ENCODE results near the gene IGFBPL1. TPM values are rescaled to one million over a fixed set of nuclear protein-coding genes. Genes with fewer than 3 reads are reported as not detected.

IGFBPL1 gene
- total and polyA plus RNA-seq, 2 of the 8 experiments (the other 6 are each of a cell fraction or from before 2014, with no cell fraction given): 31.3 to 33.8 TPM

DNA sequence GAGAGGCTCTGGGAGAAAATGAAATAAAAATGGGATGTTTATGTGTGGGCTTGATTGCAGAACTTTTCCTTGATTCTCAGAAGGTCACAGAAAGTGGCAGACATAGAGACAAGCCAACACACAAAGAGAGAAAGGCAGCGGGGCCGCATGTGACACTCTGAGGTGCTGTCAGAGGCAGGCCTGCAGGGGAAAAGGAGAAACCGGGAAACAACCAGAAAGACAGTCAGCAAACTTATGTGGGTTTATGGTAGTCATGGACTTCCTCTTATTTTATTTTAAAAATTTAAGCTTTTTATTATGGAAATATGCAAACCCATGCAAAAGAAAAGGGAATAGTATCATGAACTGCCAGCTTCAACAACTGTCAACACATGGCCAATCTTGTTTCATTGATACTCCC lies 16.3 kb upstream of the IGFBPL1 start:
- H3K23ac ChIP-seq (ENCODE audit: insufficient read length): no peak overlapping the region
- no peaks in the 10 kb centered on the region for H4K20me1 ChIP-seq (replicated peaks in 1 of 2; ENCODE audit: control insufficient read depth in 1 of 2, insufficient read depth in 2 of 2, low read length in 2 of 2)
- H3K4me3 ChIP-seq (ENCODE audit: extremely low read depth in 1 of 4, insufficient read depth in 2 of 4, low read depth in 3 of 4, low read length in 4 of 4): no peak overlapping the region
- H3K27me3 ChIP-seq (replicated peaks in 1 of 4; ENCODE audit: control insufficient read depth in 3 of 4, extremely low read depth in 1 of 4, insufficient read depth in 3 of 4, low read length in 3 of 4): no peaks in the 10 kb centered on the region
- no peaks in the 10 kb centered on the region for H3K79me1 ChIP-seq (ENCODE audit: low read depth, low read length)
- DNase-seq (ENCODE audit: low read depth in 1 of 2, low spot score in 2 of 2): no peak
- 0 out of 4 replicates have a peak, but pooled peaks cover 0 to 5% of the 10 kb centered on the region in 2 experiments for H3K9me3 ChIP-seq (ENCODE audit: insufficient read depth in 2 of 2, low read depth in 1 of 2, low read length in 1 of 2)
- H3K79me2 ChIP-seq (ENCODE audit: control insufficient read depth in 1 of 2, insufficient read depth in 2 of 2, low read length in 2 of 2): no peaks in the 10 kb centered on the region
- H2BK5ac ChIP-seq (ENCODE audit: low read depth, low read length): no peak overlapping the region
- H2BK120ac ChIP-seq (replicated peaks; ENCODE audit: low read depth, low read length): no peak overlapping the region
- H4K91ac ChIP-seq (replicated peaks; ENCODE audit: insufficient read length, low read length): no peak overlapping the region
- no peaks in the 10 kb centered on the region for H3K36me3 ChIP-seq (ENCODE audit: control insufficient read depth in 2 of 4, insufficient read depth in 4 of 4, low read length in 3 of 4)
- FAIRE-seq: no peak
- H3K56ac ChIP-seq (replicated peaks; ENCODE audit: insufficient read length, low read depth, low read length): no peak overlapping the region
- H2AFZ ChIP-seq (ENCODE audit: low read length): no peak overlapping the region
- H4K8ac ChIP-seq (ENCODE audit: extremely low read depth, insufficient read depth, low read length): no peak overlapping the region
- H3K23me2 ChIP-seq (ENCODE audit: low read depth, low read length): no peaks in the 10 kb centered on the region
- no peak overlapping the region for H3K27ac ChIP-seq (ENCODE audit: low read depth, low read length)
- no peak overlapping the region for H3K4me2 ChIP-seq (ENCODE audit: insufficient read depth in 1 of 2, low read depth in 2 of 2, low read length in 2 of 2)
- CTCF ChIA-PET (ENCODE audit: partially characterized antibody): interaction anchor here (1.4 to 5.0 kb wide), 4 partner anchors 9 to 353 kb away, joined by 4 to 50 read pairs (median 5); no protein-coding TSS in a partner anchor
- H2BK15ac ChIP-seq (ENCODE audit: low read length): no peak overlapping the region
- no peak overlapping the region for H3K18ac ChIP-seq (ENCODE audit: extremely low read depth, low read length)
- no peak overlapping the region for H3K14ac ChIP-seq (ENCODE audit: insufficient read length)
- no peak overlapping the region for H2AK5ac ChIP-seq (ENCODE audit: low read depth, low read length)
- no peak overlapping the region for H3K9ac ChIP-seq (replicated peaks in 1 of 4; ENCODE audit: extremely low read depth in 1 of 4, low read depth in 3 of 4, low read length in 3 of 4)
- no peak overlapping the region for H2BK12ac ChIP-seq (ENCODE audit: low read depth, low read length)
- H3K4ac ChIP-seq (replicated peaks; ENCODE audit: insufficient read length, low read depth, low read length): no peak overlapping the region
- no peaks in the 10 kb centered on the region for H3K4me1 ChIP-seq (replicated peaks in 1 of 4; ENCODE audit: control insufficient read depth in 3 of 4, insufficient read depth in 4 of 4, low read length in 3 of 4)
- TF ChIP-seq KDM1A (IDR thresholded peaks at IDR 0.05; ENCODE audit: borderline replicate concordance, low read length) (no peak), BACH1 (IDR thresholded peaks at IDR 0.05; ENCODE audit: low read length) (no peak), POLR2AphosphoS5 (IDR thresholded peaks at IDR 0.05; ENCODE audit: low read depth, low read length) (no peak), TAF1 (IDR thresholded peaks at IDR 0.05; ENCODE audit: low read depth, low read length) (no peak), TAF7 (optimal IDR thresholded peaks at IDR 0.05; ENCODE audit: borderline replicate concordance, low read depth, low read length) (no peak), SAP30 (IDR thresholded peaks at IDR 0.05; ENCODE audit: insufficient read depth, insufficient replicate concordance, low read length) (no peak), RFX5 (IDR thresholded peaks at IDR 0.05; ENCODE audit: borderline replicate concordance, low read depth, low read length) (no peak), BRCA1 (IDR thresholded peaks at IDR 0.05; ENCODE audit: low read depth, low read length) (no peak), NRF1 (IDR thresholded peaks at IDR 0.05; ENCODE audit: low read depth, low read length) (no peak), SIRT6 (IDR thresholded peaks at IDR 0.05; ENCODE audit: low read length) (no peak), SIN3A (conservative IDR thresholded peaks at IDR 0.05 in 1 of 2, IDR thresholded peaks at IDR 0.05 in 1 of 2; ENCODE audit: low read depth in 1 of 2, low read length in 2 of 2) (no peak), KDM4A (IDR thresholded peaks at IDR 0.05; ENCODE audit: low read depth, low read length, severe bottlenecking) (no peak), CEBPB (IDR thresholded peaks at IDR 0.05; ENCODE audit: low read depth, low read length) (no peak), POLR2A (IDR thresholded peaks at IDR 0.05; ENCODE audit: control extremely low read depth in 1 of 2, low read depth in 2 of 2, low read length in 2 of 2) (no peak), JUND (IDR thresholded peaks at IDR 0.05; ENCODE audit: low read length) (no peak), JUN (IDR thresholded peaks at IDR 0.05; ENCODE audit: low read depth, low read length) (no peak)
- WGBS, 2 experiments (ENCODE audit: extremely low coverage in 1 of 2, insufficient coverage in 1 of 2, insufficient read length in 1 of 2, insufficient replicate concordance in 2 of 2, low coverage in 1 of 2, low lambda C conversion rate in 2 of 2, missing lambda C conversion rate in 1 of 2): 84% methylated on average over 3 of the region's 3 CpGs; no CpG with 5 or more reads in 1 of the 2 experiments
- POLR2A ChIA-PET (ENCODE audit: partially characterized antibody): interaction anchor here (1.9 kb wide), 1 partner anchor 16 kb away, joined by 4 read pairs; no protein-coding TSS in a partner anchor
- no peak overlapping the region for H2BK20ac ChIP-seq (ENCODE audit: low read length)
- H4K5ac ChIP-seq (ENCODE audit: insufficient read length, low read depth, low read length): no peak overlapping the region

Data from H1 (cell line).